CD4-positive, alpha-beta T cell treated with Interleukin-6 at 100 ng/mL for 8 hours (primary cell): ENCODE data around the gene CHKA.

ENCODE experiments used
- DNase-seq: peaks from one replicate; pipeline ENCODE4 v3.0.0-alpha.2; 2020; ENCODE audit warnings: mixed read lengths, low spot score

Gene CHKA

DNA sequence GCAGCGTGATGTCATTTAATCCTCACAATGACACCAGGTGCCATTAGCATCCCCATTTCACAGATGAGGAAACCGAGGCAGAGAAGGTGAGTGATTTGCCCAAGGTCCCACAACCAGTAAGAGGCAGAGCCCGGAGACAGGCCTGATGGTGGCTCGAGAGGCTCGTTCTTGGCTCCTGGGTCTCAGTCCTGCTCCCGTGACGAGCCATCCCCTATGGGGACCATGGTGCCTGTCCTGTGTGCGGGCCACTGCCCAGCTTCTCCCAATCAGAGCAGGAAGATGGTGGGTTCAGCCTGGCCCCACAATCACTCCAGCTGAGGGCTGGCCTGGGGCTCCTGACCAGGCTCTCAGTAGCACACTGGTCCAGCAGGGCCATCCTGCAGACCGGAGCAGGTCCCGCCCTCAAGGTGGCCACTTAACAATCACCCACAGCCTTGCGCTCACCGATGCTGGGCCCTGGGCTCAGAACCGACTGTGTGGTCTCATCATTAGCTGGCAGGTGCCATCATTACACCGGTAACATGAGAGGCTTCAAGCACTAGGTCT, 107.5 kb downstream of the CHKA start:
- DNase-seq: no peak

DNA sequence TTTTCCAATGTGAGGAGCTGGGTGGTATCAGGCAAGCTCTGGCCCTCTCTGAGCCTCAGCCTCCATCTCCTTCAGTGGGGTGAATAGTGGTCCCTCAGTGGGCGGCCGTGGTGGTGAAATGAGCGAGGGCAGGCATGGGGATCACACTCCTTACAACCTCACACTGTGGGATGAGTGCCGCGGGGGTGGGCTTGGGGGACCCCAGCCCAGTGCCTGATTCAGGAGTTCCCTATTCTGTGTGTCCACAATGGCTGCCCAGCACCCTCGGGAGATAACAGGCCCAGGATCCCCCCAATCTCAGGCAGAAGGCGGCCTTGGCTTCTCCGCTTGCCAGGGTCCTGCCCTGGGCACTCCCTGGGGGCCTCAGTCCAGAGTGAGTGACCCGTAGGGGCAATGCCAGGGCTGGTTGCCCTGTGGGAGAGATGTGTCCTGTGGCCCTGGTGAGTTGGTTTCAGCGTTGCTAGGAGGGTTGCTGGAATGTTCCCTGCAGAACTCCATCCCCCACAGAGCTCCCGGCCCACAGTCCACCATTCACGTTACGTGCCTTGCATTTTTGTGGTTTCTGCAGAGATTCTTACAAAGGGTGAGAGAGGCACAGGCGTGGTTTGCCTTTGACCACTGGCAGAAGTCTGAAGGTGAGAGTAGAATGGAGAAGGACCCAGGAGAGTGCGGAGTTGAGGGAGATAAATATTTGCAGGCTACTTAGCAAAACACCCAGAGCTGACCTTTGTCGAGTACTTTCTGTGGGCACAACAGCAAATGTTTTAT, 108.2 kb downstream of the CHKA start:
- DNase-seq: no peak

DNA sequence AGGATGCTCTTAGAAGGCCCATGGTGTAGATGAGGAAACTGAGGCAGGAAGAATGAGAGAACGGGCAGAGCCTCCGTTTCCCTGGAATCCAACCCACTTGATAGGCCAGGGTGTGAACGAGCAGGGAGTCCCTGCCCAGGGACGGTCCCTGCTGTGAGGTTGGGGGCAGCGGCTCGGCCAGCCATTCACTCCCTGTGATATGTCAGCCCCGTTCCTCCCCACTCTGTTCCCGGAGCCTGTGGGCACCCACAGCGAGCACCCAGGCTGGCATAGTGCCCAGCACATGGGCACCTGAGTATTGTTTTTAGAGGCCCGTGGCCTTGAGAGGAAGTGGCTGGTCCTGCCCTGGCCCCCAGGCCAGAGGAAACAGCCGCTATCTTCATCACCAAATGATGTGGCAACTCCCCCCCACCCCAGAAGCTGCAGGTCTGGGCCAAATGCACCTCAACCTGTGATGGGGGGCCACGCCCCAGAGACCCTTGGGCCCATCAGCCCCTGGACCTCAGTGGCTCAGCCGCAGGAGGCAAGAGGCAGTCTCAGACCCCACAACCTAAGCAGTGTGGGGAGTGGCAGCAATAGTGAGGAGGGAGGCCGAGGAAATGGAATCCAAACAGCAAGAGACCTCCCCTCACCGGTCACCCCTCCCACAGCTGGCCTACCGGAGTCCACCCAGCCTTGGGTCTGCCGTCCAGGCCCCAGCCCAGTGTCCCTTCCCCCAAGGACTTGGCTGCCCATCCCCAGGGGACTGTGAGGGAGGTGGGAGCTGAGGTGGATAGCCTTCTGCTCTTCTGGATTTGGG, 108.9 kb downstream of the CHKA start:
- DNase-seq: no peak

DNA sequence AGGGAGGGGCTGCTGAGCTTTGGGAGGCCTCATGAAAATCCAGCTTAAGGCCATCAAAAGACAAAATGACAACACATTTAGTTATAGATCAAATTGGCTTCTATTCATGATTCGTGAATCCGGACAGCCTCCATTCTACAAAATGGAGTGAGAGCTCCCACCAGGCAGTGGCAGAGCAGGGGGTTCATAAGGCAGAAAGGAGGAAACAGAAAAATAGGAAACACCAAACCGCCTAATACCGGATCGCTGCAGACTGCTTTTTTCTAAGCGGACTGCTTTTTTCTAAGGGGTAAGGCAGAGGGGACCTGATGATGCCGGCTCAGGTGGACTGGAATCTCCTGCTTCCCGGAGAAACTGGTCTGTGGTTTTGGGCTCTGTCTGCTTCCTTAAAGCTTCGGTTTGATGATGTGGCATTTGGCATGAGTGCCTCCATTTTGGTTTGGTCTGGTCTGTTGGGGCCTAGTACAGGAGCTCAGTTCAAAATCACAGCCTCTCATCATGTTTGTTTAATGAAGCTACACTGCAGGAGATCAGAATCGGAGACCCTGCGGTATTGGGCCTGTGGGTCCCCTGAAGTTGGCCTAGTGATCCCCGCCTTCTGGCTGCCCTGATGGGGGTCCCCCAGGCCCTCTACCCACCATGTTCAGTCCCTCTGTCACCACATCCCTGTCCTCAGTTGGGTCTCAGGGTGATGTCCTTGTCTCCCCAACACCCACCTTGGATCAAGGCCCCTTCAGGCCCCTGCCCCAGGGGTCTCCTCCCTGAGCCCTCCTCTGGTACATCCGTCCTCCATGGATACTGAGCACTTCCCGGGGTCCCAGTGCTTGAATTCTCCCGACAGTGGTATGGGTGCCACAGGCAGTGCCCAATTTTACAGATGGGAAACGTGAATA, 109.9 kb downstream of the CHKA start:
- no peak for DNase-seq

DNA sequence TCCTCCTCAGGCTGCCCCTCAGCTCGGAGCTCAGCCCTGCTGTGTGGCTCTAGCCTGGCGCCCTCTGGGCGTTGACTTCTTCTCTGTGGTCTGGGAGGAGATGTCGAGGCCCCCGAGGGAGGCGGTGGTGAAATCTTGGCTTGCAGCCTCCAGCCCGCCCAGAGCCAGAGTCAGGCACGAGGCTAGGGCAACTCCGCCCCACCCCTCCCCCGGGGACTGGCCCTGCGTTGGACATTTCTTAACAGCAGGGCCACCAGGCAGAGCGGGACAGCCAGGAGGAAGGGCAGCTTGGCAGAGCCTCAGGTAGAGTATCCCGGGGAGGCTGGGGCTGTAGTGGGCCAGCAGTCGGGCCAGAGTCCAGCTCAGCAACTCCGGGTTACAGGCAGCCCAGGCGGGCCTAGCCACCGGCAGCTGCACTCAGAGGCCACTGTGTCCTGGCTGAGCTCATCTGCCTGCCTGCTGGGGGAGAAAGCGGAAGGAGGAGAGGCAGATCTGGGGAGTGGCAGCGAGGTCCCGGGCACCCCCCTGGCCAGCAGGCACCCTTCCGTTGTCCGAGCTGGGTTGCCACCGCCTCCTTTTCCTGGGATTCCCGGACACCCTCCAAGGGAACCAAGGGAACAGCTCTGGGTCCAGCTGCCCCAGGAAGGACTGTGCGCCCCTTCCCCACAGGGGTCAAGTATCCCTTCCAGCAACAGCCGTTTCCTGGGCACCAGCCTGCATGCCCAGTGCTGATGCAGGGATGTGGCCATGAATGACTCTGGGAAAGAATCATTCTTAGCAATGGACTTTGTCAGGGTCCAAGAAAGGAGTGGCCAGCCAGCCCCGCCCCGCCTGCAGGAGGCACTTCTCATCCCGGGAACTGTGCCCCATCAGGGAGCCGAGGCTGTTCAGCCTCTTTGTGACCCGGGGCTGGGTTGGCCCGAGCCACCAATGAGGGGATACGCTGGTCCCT, 110.8 kb downstream of the CHKA start, which contains the start of gene ALDH3B1:
ALDH3B1 (plus strand) TSS at position 238 of the 952 bp plus-strand sequence. CDS start 4,971 bp downstream, outside the sequence.
- DNase-seq: no peak

DNA sequence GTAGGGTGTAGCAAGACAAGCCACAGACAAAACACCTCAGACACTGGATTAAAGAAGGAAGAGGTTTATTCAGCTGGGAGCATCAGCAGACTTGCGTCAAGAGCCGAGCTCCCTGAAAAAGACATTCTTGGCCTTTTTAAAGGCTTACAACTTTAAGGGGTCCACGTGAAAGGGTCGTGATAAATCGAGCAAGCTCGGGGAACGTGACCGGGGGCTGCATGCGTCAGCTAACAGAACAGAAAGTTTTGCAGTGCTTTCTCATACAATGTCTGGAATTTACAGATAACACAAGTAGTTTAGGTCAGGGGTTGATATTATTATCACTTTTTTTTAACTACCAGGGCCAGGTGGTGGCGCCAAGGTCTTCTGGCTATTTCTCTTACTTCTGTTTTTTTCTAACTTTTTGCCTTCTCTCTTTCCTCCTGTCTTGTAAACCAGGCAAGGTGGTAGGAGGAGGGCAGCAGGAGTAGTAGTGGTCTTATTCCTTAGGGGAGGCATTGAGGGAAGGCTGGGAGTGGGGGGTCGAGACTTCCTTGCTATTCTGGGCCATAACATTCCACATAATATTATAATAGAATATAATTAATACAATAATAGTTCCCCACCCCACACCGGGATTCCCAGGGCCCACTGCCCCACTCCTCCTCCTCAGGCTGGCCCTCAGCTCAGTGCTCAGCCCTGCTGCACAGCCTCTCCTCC, 111.6 kb downstream of the CHKA start:
- DNase-seq: no peak

DNA sequence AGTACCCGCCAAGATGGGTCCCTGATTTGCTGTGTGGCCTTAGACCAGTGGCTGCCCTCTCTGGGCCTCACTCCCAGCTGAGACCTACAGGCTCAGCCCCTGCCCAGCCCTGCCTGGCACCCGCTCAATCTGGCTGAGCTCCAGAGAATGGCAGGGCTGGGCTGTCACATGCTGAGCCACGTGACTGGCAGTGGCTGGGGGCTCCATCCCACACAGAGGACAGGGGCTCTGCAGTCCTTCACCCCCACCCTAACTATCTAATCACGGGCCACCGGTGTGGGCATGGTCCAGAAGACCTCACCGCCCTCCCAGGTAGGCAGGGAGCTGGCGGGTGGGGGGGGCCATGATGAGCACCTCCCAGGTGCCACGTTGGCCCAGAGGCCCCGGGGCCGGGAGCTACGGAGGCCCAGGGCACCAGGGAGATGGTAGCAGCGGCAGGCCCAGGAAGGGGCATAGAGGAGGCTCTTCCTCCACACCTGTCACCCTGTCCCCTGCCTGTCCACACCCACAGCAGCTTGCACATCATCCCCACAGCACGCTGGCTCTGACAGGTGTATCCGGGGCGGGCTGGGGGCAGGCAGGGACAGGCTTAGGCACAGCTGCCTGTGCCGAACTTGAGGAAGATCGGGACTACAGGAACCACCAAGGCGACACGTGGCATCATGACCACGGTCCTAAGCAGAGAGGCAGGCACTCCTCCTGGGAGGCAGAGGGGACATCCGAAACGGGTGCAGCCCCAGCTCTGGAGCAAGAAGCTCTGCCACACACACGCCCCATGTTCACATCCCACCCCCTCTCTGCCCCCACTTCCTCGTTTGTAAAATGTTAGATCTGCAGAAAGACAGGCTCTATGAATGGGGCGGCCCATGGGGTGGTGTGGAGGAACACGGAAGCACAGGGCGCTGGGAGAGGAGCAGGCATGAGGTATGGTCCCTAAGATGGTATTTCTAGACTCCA, 112.5 kb downstream of the CHKA start:
- DNase-seq: no peak

DNA sequence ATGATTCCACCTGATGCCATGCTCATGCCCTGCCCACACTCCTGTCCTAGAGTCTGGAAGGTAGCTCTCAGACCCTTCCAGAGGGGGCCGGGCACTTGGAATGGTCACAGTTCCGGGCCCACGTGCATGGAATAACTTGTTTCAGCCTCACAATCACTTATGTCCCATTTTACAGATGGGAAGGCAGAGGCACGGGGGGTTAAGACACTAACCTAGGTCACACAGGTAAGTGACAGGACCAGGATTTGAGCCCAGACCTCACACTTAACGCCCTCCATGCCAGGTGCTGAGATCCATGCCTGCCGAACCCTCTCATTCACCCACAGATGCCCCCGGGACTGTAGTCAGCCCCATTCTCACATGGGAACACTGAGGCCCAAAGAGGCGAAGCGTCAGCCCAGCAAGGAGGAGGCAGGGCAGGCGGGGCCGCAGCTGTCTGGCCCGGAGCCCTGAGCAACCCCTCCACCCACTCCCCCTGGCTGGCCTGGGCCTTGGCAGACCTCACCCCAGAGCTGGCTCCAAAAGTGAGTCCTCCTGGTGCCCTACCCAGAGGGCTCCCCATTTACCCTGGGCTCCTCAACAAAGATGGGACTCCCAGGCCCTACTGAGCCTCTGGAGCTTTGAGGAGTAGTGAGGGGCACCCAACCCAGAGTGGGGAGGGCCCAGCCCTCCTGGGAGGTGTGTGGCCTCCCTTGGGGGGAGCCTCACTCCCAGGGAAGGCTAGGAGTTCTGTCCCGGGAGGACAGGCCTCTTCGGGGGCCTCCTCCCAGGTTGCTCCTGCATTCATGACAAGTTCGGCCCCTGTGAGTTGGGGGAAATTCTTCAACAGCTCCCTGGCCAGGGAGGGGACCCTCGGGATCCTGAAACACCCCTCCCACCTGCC, 113.4 kb downstream of the CHKA start:
- no peak for DNase-seq

DNA sequence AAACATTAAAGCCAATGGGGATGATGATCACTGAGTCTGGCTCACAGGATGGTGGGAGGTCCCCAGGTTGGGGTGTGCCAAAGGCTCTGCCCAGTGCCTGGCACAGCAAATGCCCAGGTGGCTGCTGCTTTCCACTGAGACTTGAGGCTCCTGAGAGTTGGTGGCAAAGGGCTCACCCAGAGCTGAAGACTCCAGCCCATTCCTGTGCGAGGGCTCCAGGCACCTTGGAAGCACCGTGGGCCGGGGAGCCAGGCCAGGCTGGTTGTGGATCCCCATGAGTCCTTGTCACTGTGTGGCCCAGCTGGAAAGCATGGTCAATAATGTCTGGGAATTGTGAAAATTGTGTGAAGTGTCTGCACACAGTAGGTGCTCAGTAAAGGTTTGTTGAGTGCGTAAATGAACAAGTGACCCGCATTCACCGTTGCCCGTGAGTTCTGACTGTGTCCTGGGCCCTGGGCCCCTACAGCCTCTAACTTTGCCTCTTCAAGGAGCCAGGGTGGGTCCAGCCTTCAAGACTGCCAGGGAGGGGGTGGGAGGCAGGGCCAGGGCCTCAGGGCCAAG, 114.5 kb downstream of the CHKA start:
- no peak for DNase-seq

DNA sequence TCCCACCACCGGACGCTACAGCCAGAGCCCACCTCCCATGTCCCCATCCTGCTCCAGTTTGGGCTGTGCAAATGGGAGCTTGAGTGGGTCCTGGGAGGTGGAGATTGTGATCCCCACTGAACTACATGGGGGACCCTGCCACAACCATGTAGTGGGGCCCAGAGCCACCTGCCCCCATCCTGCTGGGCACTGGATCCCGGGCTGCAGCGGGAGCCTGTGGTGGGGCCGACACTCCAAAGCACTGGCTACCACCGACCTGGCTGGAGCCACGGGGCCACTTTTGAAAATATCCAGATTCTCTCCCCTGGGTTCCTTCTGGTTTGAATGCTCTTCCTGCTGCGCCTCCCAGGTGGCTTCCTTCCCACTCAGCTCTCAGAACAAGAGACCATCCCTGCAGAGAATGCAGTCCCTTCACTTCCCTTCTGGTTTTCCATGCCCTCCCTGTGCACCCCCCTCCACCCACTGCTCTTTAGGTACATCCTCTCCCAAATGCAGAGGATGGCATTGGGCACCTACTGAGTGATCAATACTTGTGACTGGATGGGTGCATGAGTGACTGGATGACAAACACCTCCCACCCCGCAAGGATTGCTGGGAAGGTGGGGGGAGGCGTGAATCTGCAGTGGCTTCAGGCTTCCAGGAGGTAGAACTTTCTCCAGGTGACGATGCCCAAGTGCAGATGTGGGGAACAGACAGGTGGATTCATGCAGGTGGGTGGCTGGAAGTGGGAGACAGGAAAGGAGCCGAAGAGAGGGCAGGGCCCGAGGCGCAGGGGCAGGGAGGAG, 116.4 kb downstream of the CHKA start:
- no peak for DNase-seq

DNA sequence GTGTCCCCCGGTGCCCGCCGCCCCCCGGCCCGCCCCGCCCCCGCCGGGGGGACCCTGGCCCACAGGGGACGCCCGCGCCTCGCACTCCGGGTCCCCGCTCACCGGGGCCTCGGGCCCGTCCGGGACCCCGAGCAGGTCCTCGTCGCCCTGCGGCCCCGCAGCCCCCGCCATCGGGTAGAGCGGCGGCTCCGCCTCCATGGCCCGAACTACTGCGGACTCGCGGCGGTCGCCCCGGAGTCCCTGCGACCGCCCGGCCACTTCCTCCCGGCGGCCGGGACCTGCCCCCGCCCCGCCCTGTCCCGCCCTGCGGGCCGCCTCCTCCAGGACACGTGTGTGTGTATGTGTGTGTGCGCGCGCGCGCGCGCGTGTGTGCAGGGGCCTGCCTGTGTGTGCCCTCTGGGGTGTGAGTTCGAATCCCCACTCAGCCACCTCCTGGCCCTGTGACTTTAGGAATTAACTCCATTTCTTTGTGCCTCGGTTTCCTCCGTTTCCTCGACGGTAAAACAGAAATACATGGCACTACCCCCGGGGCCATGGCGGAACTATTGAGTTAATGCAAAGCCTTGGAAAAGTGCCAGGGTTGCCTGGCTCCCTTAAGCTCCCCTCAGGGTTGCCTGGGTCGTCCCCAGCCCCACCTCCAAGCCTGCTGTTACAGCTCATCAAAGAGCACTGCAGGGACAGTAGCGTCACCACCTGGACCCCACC, 117.2 kb downstream of the CHKA start, which contains the start of gene UNC93B1:
UNC93B1 (minus strand) TSS at position 252 of the 705 bp plus-strand sequence; CDS start at position 198, 54 bp downstream.
- DNase-seq: peak; percentile 78

DNA sequence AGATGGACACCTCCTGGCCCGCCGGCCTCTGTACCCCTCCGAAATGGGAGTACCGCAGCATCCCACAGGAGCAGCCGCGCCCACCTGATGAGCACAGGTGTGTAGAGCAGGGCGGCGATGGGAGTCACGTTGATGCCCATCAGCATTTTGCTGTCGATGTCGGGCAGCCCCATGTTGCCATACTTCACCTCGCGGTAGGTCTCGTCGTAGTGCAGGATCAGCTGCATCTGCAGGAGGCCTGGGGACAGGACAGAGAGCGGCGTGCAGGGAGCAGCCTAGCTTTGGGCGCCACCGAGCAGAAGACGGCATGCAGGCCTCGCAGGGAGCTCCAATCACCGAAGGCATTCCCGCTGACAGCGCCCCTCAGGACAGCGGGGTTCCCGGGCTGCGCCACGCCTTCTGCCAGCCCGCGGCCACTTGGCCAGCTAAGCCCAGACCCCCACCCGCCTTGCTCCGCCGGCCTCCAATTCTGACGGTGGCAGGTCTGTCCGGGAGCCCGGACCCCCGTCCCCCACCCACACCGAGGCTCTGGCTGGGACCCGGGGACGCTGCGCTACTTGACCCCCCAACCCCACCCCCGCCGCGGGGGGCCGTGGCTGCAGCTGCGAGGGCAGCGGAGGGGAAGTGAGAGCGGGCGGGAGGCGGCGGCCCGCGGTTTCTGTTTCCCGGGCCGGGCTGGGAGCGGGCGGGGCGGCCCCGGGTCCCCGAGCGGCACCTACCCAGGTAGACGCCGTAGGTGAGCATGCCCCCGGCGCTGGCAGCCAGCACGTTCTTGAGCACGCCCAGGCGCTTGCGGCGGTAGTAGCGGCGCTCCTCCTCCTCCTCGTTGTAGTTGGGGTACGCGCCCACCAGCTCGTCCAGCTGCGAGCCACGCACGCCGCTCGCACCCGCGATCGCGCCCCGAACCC, 118.0 kb downstream of the CHKA start:
- DNase-seq: peak; percentile 60
